HEK293 (cell line): Measurements from ENCODE around the gene MMP24.
A peak's percentile ranks its signal among the peaks of the same experiment; 100 is the strongest.

Experiments used
- CTCF ChIA-PET: fragments of 350-600 bp; formaldehyde crosslinking; extraction: SDS; loops from one replicate; lab custom pipeline; 2021; ENCODE audit warnings: antibody characterized with exemption; lab: Yijun Ruan, JAX
- POLR2A ChIA-PET: fragments of 300-600 bp; formaldehyde crosslinking; extraction: SDS; loops from one replicate; lab custom pipeline; 2020; ENCODE audit warnings: antibody characterized with exemption, inconsistent platforms; lab: Yijun Ruan, JAX
- H3K27ac ChIP-seq: fragments of 200-500 bp; sonication (Bioruptor generic); 2 replicates; pipeline ENCODE4 v1.5.1; 2014; ENCODE audit warnings: low read depth, low read length, control low read depth, inconsistent platforms; ENCODE audit errors: extremely low read depth
- H3K36me3 ChIP-seq, 2 experiments: fragments of 200-500 bp in 1 of 2; sonication (Bioruptor generic) in 1 of 2; 1 replicate in 1 of 2; 2 replicates in 1 of 2; pipeline ENCODE4 v1.5.1; 2014 to 2017; ENCODE audit warnings: inconsistent platforms in 2 of 2, low read length in 2 of 2; ENCODE audit not compliant: control insufficient read depth in 2 of 2, insufficient read depth in 1 of 2
- H3K4me1 ChIP-seq: fragments of 200-500 bp; sonication (Bioruptor generic); 2 replicates; pipeline ENCODE4 v1.5.1; 2014; ENCODE audit warnings: mild to moderate bottlenecking, low read length, inconsistent platforms; ENCODE audit not compliant: control insufficient read depth, insufficient read depth
- H3K4me3 ChIP-seq: 2 replicates; pipeline ENCODE4 v1.5.1; 2011; ENCODE audit warnings: low read depth, mild to moderate bottlenecking, control low read depth, low read length, moderate library complexity
- H3K9me3 ChIP-seq: fragments of 200-500 bp; sonication (Bioruptor generic); 2 replicates; pipeline ENCODE4 v1.5.1; 2014; ENCODE audit warnings: low read depth, low read length, inconsistent platforms; ENCODE audit not compliant: control insufficient read depth, insufficient read depth
- RBAK ChIP-seq: fragments of 450-650 bp; formaldehyde crosslinking; IDR thresholded peaks from 2 replicates; pipeline ENCODE4 v1.5.1; 2016; ENCODE audit warnings: missing biosample characterization, missing genetic modification characterization
- SCRT2 ChIP-seq: fragments of 450-650 bp; formaldehyde crosslinking; IDR thresholded peaks from 2 replicates; pipeline ENCODE4 v1.5.1; 2016; ENCODE audit warnings: missing biosample characterization, missing genetic modification characterization
- ZBTB1 ChIP-seq: fragments of 450-650 bp; formaldehyde crosslinking; IDR thresholded peaks from 2 replicates; pipeline ENCODE4 v1.5.1; 2016; ENCODE audit warnings: missing biosample characterization, missing genetic modification characterization
- ZBTB17 ChIP-seq: fragments of 450-650 bp; formaldehyde crosslinking; IDR thresholded peaks from 2 replicates; pipeline ENCODE4 v1.5.1; 2016; ENCODE audit warnings: missing biosample characterization, missing genetic modification characterization
- ZBTB48 ChIP-seq: fragments of 450-650 bp; formaldehyde crosslinking; IDR thresholded peaks from 2 replicates; pipeline ENCODE4 v1.5.1; 2016; ENCODE audit warnings: missing biosample characterization, missing genetic modification characterization
- ZFP3 ChIP-seq: fragments of 450-650 bp; formaldehyde crosslinking; IDR thresholded peaks from 2 replicates; pipeline ENCODE4 v1.5.1; 2016; ENCODE audit warnings: low read depth, missing biosample characterization, missing genetic modification characterization
- ZNF10 ChIP-seq: fragments of 450-650 bp; formaldehyde crosslinking; IDR thresholded peaks from 2 replicates; pipeline ENCODE4 v1.5.1; 2017; ENCODE audit warnings: missing biosample characterization, missing genetic modification characterization
- ZNF112 ChIP-seq: fragments of 450-650 bp; formaldehyde crosslinking; IDR thresholded peaks from 2 replicates; pipeline ENCODE4 v1.5.0; 2017; ENCODE audit warnings: missing biosample characterization, missing genetic modification characterization
- ZNF24 ChIP-seq: fragments of 450-650 bp; formaldehyde crosslinking; IDR thresholded peaks from 2 replicates; pipeline ENCODE4 v1.5.1; 2016; ENCODE audit warnings: missing biosample characterization, missing genetic modification characterization
- ZNF324 ChIP-seq: fragments of 450-650 bp; formaldehyde crosslinking; IDR thresholded peaks from 2 replicates; pipeline ENCODE4 v1.5.1; 2016; ENCODE audit warnings: missing biosample characterization, missing genetic modification characterization
- ZNF404 ChIP-seq: fragments of 450-650 bp; formaldehyde crosslinking; IDR thresholded peaks from 2 replicates; pipeline ENCODE4 v1.5.1; 2017; ENCODE audit warnings: missing biosample characterization, missing genetic modification characterization
- ZNF416 ChIP-seq: fragments of 450-650 bp; formaldehyde crosslinking; IDR thresholded peaks from 2 replicates; pipeline ENCODE4 v1.5.1; 2016; ENCODE audit warnings: missing biosample characterization, missing genetic modification characterization
- ZNF48 ChIP-seq: fragments of 450-650 bp; formaldehyde crosslinking; IDR thresholded peaks from 2 replicates; pipeline ENCODE4 v1.5.1; 2016; ENCODE audit warnings: missing biosample characterization, missing genetic modification characterization
- ZNF600 ChIP-seq: fragments of 450-650 bp; formaldehyde crosslinking; IDR thresholded peaks from 2 replicates; pipeline ENCODE4 v1.5.1; 2016; ENCODE audit warnings: missing biosample characterization, missing genetic modification characterization
- ZNF623 ChIP-seq: fragments of 450-650 bp; formaldehyde crosslinking; IDR thresholded peaks from 2 replicates; pipeline ENCODE4 v1.5.1; 2016; ENCODE audit warnings: missing biosample characterization, missing genetic modification characterization
- ZNF660 ChIP-seq: fragments of 450-650 bp; IDR thresholded peaks from 2 replicates; pipeline ENCODE4 v1.5.1; 2018; ENCODE audit warnings: missing biosample characterization, mild to moderate bottlenecking, missing genetic modification characterization
- ZNF664 ChIP-seq: fragments of 450-650 bp; formaldehyde crosslinking; IDR thresholded peaks from 2 replicates; pipeline ENCODE4 v1.5.1; 2016; ENCODE audit warnings: missing biosample characterization, missing genetic modification characterization
- ZNF701 ChIP-seq: fragments of 450-650 bp; formaldehyde crosslinking; IDR thresholded peaks from 2 replicates; pipeline ENCODE4 v1.5.1; 2016; ENCODE audit warnings: missing biosample characterization, missing genetic modification characterization
- ZNF707 ChIP-seq: fragments of 450-650 bp; formaldehyde crosslinking; IDR thresholded peaks from 2 replicates; pipeline ENCODE4 v1.5.1; 2016; ENCODE audit warnings: missing biosample characterization, missing genetic modification characterization
- ZNF747 ChIP-seq: fragments of 450-650 bp; formaldehyde crosslinking; IDR thresholded peaks from 2 replicates; pipeline ENCODE4 v1.5.1; 2016; ENCODE audit warnings: missing biosample characterization, missing genetic modification characterization
- ZNF843 ChIP-seq: fragments of 450-650 bp; formaldehyde crosslinking; IDR thresholded peaks from 2 replicates; pipeline ENCODE4 v1.5.1; 2016; ENCODE audit warnings: missing biosample characterization, missing genetic modification characterization
- ZSCAN16 ChIP-seq: fragments of 450-650 bp; formaldehyde crosslinking; IDR thresholded peaks from 2 replicates; pipeline ENCODE4 v1.5.1; 2016; ENCODE audit warnings: missing biosample characterization, missing genetic modification characterization
- TF ChIP-seq, protein P1 (sequence below): fragments of 450-650 bp; formaldehyde crosslinking; IDR thresholded peaks from 2 replicates; pipeline ENCODE4 v1.5.1; 2016; ENCODE audit warnings: missing biosample characterization, missing genetic modification characterization, borderline replicate concordance
- TF ChIP-seq, protein P2 (sequence below): fragments of 450-650 bp; IDR thresholded peaks from 2 replicates; pipeline ENCODE4 v1.5.1; 2018; ENCODE audit warnings: missing biosample characterization, mild to moderate bottlenecking, missing genetic modification characterization
- TF ChIP-seq, protein P3 (sequence below): fragments of 450-650 bp; formaldehyde crosslinking; conservative IDR thresholded peaks from 2 replicates; pipeline ENCODE4 v1.5.1; 2016; ENCODE audit warnings: low read depth, missing biosample characterization, missing genetic modification characterization
- TF ChIP-seq, protein P4 (sequence below): fragments of 450-650 bp; formaldehyde crosslinking; IDR thresholded peaks from 2 replicates; pipeline ENCODE4 v1.5.1; 2016; ENCODE audit warnings: missing biosample characterization, missing genetic modification characterization

MMP24 gene

DNA sequence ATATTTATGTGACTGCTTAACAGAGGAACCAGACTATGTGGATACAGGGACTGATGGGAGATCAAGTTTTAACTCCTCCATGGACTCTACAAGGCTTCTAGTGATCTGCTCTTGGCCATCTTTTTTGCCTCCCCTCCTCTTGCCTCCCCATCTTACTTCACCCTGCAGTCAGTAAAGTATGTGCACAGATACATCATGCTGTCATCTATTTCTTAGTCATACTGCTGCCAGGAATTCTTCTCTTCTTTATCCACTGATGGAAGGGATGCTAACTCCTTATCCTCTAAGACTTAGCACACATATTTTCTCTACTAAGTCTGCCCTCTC, 93.3 kb downstream of the MMP24 start (continued):
- TF ChIP-seq, protein P1, sequence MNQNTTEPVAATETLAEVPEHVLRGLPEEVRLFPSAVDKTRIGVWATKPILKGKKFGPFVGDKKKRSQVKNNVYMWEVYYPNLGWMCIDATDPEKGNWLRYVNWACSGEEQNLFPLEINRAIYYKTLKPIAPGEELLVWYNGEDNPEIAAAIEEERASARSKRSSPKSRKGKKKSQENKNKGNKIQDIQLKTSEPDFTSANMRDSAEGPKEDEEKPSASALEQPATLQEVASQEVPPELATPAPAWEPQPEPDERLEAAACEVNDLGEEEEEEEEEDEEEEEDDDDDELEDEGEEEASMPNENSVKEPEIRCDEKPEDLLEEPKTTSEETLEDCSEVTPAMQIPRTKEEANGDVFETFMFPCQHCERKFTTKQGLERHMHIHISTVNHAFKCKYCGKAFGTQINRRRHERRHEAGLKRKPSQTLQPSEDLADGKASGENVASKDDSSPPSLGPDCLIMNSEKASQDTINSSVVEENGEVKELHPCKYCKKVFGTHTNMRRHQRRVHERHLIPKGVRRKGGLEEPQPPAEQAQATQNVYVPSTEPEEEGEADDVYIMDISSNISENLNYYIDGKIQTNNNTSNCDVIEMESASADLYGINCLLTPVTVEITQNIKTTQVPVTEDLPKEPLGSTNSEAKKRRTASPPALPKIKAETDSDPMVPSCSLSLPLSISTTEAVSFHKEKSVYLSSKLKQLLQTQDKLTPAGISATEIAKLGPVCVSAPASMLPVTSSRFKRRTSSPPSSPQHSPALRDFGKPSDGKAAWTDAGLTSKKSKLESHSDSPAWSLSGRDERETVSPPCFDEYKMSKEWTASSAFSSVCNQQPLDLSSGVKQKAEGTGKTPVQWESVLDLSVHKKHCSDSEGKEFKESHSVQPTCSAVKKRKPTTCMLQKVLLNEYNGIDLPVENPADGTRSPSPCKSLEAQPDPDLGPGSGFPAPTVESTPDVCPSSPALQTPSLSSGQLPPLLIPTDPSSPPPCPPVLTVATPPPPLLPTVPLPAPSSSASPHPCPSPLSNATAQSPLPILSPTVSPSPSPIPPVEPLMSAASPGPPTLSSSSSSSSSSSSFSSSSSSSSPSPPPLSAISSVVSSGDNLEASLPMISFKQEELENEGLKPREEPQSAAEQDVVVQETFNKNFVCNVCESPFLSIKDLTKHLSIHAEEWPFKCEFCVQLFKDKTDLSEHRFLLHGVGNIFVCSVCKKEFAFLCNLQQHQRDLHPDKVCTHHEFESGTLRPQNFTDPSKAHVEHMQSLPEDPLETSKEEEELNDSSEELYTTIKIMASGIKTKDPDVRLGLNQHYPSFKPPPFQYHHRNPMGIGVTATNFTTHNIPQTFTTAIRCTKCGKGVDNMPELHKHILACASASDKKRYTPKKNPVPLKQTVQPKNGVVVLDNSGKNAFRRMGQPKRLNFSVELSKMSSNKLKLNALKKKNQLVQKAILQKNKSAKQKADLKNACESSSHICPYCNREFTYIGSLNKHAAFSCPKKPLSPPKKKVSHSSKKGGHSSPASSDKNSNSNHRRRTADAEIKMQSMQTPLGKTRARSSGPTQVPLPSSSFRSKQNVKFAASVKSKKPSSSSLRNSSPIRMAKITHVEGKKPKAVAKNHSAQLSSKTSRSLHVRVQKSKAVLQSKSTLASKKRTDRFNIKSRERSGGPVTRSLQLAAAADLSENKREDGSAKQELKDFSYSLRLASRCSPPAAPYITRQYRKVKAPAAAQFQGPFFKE (tag by site-specific recombination) = no peak
- TF ChIP-seq ZNF112 (tag by site-specific recombination) (no peak), ZSCAN16 (tag by site-specific recombination) (no peak), ZNF416 (tag by site-specific recombination) (no peak), ZNF600 (tag by site-specific recombination) (no peak), RBAK (tag by site-specific recombination) (no peak), ZBTB17 (no peak), ZNF747 (tag by site-specific recombination) (no peak), ZNF404 (tag by site-specific recombination) (no peak)
- TF ChIP-seq, protein P2, sequence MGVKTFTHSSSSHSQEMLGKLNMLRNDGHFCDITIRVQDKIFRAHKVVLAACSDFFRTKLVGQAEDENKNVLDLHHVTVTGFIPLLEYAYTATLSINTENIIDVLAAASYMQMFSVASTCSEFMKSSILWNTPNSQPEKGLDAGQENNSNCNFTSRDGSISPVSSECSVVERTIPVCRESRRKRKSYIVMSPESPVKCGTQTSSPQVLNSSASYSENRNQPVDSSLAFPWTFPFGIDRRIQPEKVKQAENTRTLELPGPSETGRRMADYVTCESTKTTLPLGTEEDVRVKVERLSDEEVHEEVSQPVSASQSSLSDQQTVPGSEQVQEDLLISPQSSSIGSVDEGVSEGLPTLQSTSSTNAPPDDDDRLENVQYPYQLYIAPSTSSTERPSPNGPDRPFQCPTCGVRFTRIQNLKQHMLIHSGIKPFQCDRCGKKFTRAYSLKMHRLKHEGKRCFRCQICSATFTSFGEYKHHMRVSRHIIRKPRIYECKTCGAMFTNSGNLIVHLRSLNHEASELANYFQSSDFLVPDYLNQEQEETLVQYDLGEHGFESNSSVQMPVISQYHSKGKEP (tag by site-specific recombination) = no peak

DNA sequence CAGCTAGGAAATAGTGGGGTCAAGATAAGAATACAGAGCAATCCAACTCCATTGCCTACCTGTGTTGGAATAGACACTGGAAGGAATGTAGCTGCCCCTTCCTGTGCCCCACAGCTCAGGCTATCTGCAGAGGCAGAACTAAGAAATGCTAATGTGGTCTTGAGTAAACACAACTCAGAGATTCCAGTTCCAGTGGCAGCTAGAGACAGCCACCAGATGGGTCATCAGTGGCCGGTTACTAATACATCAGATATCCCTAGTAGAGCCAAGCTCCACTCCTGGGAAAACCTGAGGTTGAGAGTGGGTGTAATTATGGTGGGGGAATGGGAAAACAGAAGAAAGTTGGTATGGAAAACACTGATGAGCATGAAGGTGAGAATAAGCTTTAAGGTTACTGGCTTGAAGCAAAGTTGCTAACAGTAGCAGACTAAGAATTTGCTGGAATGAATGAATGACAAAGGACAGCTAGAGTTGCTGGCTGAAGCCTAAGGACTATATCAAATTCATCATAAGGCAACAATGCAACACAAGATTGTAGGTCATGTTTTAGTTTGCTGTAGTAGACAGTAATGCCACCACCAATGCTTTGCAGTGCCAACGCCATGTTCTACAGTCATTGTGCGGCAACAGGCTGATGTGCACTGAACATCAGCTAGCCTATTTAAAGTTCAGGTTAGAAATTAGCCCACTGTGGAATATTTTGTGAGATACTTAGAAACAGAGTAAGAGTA, 94.1 kb downstream of the MMP24 start:
- Histone ChIP-seq H3K4me1 (peaks cover 32% of the 10 kb centered on the region), H3K4me3 (no peak overlapping the region), H3K27ac (no peak overlapping the region), H3K9me3 (no peaks in the 10 kb centered on the region), H3K36me3 (no peaks in the 10 kb centered on the region)
- CTCF ChIA-PET = interaction anchor here (1.0 to 2.9 kb wide), 3 partner anchors 9 to 127 kb away, joined by 6 to 49 read pairs (median 22); no protein-coding TSS in a partner anchor
- POLR2A ChIA-PET = interaction anchor here (0.9 to 2.9 kb wide), 3 partner anchors 15 to 134 kb away, joined by 4 to 14 read pairs (median 5); partner anchors contain the start of gene EIF6
- TF ChIP-seq ZNF623 (tag by site-specific recombination) (no peak), ZNF48 (no peak), ZNF664 (tag by site-specific recombination) (no peak), ZNF660 (tag by site-specific recombination) (peak; percentile 99), ZNF843 (tag by site-specific recombination) (no peak), ZNF600 (tag by site-specific recombination) (peak; percentile 98), ZNF707 (no peak), ZNF324 (no peak), SCRT2 (tag by site-specific recombination) (0 out of 2 replicates have a peak, but pooled peaks have one; percentile 32), ZNF24 (peak; percentile 51; the same call in 1 of the 2 replicates), ZBTB48 (tag by site-specific recombination) (no peak; the same call in 1 of the 2 replicates), ZNF10 (tag by site-specific recombination) (peak; percentile 95), ZNF701 (tag by site-specific recombination) (no peak), ZFP3 (no peak), ZBTB1 (tag by site-specific recombination) (no peak)
- TF ChIP-seq, protein P3, sequence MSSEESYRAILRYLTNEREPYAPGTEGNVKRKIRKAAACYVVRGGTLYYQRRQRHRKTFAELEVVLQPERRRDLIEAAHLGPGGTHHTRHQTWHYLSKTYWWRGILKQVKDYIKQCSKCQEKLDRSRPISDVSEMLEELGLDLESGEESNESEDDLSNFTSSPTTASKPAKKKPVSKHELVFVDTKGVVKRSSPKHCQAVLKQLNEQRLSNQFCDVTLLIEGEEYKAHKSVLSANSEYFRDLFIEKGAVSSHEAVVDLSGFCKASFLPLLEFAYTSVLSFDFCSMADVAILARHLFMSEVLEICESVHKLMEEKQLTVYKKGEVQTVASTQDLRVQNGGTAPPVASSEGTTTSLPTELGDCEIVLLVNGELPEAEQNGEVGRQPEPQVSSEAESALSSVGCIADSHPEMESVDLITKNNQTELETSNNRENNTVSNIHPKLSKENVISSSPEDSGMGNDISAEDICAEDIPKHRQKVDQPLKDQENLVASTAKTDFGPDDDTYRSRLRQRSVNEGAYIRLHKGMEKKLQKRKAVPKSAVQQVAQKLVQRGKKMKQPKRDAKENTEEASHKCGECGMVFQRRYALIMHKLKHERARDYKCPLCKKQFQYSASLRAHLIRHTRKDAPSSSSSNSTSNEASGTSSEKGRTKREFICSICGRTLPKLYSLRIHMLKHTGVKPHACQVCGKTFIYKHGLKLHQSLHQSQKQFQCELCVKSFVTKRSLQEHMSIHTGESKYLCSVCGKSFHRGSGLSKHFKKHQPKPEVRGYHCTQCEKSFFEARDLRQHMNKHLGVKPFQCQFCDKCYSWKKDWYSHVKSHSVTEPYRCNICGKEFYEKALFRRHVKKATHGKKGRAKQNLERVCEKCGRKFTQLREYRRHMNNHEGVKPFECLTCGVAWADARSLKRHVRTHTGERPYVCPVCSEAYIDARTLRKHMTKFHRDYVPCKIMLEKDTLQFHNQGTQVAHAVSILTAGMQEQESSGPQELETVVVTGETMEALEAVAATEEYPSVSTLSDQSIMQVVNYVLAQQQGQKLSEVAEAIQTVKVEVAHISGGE (tag by site-specific recombination) = no peak
- TF ChIP-seq, protein P4, sequence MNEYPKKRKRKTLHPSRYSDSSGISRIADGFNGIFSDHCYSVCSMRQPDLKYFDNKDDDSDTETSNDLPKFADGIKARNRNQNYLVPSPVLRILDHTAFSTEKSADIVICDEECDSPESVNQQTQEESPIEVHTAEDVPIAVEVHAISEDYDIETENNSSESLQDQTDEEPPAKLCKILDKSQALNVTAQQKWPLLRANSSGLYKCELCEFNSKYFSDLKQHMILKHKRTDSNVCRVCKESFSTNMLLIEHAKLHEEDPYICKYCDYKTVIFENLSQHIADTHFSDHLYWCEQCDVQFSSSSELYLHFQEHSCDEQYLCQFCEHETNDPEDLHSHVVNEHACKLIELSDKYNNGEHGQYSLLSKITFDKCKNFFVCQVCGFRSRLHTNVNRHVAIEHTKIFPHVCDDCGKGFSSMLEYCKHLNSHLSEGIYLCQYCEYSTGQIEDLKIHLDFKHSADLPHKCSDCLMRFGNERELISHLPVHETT (tag by site-specific recombination) = 0 out of 2 replicates have a peak, but pooled peaks have one; percentile 27
